Activated CD8-positive, alpha-beta memory T cell treated with anti-CD3 and anti-CD28 coated beads, Interleukin-2, amount 50 U/mL, for 48 hours (primary cell): ENCODE measurements around the gene OPN1LW.
"Not testable (repeated sequence)": the region's sequence is repeated elsewhere in the genome, so short reads cannot be mapped to it uniquely, and the experiment has no call there.

ENCODE experiments used
- DNase-seq: peaks from one replicate; pipeline ENCODE4 v3.0.0-alpha.2; 2020

The OPN1LW gene

DNA sequence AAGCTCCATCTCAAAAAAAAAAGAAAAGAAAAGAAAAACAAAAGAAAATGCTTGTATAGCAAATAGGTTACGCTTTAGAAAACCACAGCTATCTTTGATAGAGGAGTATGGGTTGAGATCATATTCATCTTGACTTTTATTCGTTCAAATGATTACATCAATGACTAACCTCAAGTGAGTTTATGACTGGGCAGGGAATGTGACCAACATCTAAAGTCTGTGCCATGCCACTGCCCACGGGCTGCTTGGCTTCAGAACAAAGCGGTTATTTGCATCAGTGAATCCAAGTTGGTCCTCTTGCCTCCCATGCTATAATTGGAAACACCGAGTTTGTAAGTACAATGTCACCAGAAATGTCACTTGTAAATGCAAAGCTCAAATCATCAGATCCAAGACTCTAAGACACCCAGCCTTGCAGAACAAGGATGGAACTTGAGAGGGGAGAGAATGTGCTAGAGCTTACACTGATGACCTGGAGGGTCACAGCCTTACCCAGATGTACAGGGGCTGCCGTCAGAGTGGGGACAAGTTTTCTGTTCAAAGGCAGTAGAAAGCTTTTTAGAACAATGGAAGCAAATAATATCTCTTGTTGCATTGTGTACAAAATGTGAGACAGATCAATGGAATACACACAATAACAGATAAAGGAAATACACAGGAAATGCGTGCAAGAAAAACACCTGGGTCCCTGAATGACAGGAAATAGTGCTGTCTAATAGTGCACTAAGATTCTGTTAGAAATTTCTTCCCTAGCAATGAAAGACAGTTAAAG, 8.4 kb upstream of the OPN1LW start:
- DNase-seq = no peak

DNA sequence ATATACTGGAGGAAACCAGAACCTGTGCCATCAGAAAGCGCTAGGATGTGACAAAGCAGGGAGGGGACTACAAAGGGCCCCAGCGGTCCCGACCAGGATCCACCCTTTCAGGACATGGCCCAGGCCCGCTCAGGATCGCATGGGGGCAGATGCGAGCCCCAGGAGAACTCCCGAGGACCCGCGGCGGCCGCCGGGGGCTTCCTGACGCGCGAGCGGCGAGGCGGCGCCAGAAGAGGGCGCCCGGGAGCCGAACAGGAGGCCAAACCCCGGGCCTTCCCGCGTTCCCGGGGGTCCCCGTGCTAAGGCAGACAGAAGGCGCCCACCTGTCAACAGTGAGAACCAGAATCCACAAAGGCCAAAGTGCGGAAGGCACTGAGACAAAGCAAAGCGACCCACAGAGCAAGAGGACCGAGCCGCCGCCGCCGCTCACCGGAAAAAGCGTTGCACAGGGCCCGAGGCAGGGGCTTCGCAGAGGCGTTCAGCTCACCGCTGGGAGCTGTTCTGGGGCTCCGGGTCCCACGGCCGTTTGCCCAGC, 7.3 kb upstream of the OPN1LW start:
- DNase-seq = peak; percentile 85

GRCh38 chrX:154138857-154139256, 5.2 kb upstream of the OPN1LW start:
- no peak for DNase-seq

DNA sequence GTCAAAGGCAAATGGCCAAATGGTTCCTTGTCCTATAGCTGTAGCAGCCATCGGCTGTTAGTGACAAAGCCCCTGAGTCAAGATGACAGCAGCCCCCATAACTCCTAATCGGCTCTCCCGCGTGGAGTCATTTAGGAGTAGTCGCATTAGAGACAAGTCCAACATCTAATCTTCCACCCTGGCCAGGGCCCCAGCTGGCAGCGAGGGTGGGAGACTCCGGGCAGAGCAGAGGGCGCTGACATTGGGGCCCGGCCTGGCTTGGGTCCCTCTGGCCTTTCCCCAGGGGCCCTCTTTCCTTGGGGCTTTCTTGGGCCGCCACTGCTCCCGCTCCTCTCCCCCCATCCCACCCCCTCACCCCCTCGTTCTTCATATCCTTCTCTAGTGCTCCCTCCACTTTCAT, 3.8 kb upstream of the OPN1LW start:
- DNase-seq = no peak

GRCh38 chrX:154140742-154141141, 3.3 kb upstream of the OPN1LW start:
- no peak for DNase-seq

GRCh38 chrX:154142386-154142785, 1.7 kb upstream of the OPN1LW start:
- no peak for DNase-seq

DNA sequence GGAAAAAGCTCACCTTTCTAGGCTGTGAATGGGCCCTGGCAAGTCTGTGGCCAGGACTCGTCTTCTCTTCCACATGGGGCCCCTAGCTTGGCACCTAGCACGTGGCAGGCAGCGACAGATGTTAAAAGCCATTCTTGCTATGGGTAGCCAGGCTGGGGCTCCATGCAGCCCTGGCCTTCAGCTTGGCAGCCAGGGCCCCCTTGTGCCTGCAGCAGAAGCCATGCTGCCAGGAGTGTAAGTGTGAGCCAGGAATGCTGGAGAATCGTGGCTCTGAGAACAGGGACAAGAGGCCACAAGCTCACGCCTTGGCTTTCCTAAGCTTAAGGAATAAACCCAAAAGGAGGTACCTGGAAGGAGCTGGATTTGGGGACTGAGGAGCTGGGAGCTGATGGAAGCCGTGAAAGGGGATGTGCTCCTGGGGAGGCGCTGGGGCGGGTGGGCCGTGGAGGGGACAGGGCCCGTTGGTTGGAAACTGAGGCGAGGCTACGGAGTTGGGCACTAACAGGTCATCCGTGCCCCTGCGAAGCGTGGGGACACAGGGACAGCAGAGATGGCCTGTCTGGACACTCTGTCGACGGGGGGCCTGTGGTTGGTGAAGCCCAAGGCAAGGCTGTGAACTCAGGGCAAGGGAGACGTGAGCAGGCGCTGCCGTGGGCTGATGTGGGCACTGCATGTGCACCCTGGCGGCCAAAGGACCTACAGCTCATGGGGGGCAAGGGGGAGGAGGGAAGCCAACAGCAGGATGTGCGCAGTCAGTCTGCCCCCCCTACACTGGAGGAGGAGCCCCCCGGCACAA, 895 bp upstream of the OPN1LW start:
- DNase-seq = peak; percentile 17

GRCh38 chrX:154151030-154151429, 7.0 kb downstream of the OPN1LW start:
- DNase-seq = not testable (repeated sequence)

- DNase-seq = not testable (repeated sequence)
Measured at GRCh38 chrX:154156221-154156620, 12.2 kb downstream of the OPN1LW start.

GRCh38 chrX:154157207-154157606, 13.2 kb downstream of the OPN1LW start:
- not testable (repeated sequence) for DNase-seq

DNA sequence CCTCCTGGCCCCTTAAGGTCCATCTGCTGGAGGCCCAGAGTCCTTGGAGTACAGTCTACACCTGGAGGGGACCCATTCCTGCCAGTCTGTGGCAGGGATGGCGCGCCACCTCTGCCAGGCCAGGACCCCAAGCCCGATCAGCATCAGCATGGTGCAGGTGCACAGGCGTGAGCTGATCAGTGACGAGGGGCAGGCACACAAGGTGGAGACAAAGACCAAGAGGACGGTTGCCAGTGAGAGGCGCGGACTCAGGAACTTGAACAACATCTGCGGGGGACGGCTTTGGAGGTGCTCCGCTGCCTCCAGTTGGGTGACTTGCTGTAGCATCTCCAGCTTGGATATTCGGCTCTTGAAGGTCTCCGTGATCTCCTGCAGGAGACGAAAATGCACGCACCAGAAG, 15.3 kb downstream of the OPN1LW start:
- DNase-seq = not testable (repeated sequence)

DNA sequence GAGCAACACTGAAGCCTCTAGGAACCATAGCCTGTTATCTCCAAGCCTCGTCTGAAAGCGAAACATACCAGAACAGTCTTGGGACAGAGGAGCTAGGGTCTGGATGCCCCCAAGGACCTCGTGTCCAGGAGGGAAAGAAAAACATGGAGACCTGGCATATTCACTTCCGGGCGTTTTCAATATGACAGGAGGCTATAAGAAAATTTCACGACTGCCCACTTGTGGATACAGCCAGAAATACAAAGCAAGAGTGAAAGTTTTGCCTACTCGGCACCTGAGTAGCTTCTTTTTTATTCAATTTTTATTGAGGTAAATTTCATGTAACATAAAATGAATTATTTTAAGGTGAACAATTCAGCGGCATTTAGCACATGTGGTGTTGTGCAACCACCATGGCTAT, 20.9 kb downstream of the OPN1LW start:
- not testable (repeated sequence) for DNase-seq

GRCh38 chrX:154168384-154168783, 24.3 kb downstream of the OPN1LW start:
- not testable (repeated sequence) for DNase-seq

DNA sequence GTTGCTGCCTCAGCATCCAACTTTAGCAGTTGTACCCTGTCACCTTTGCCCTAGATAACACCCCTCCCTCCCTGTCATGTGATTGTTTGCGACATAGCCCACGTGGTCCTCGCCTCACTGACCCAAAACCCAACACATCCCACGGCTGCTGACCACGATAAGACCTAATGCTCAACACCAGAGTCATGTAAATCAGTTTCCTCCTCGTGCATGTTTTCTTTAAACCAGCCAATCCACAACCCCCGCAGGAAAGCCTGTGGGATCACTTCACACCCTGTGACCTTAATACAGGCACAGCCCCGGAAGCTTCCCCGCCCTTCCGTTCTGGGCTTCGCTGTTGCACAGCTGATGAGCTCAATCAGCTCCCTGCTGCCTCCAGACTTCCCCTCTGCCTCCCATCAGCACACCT, 28.5 kb downstream of the OPN1LW start:
- DNase-seq = not testable (repeated sequence)

DNA sequence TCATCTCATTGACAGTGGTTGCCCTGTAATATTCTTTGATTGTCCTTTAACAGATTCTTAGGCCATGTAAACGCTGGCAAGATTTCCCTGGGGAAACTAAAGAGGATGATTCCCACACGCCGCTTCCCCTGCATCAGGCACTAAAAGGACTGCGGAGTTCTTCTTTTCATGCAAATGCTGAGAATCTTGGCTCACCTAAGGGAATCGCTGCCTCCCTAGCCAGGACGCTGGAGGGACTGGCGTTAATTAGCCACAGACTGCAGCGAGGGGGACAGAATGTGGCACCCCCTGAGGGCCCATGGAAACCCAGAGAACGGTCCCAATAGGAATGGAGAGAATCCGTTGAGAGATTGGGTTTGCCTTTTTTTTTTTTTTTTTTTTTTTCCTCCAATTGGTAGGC, 30.3 kb downstream of the OPN1LW start:
- not testable (repeated sequence) for DNase-seq

DNA sequence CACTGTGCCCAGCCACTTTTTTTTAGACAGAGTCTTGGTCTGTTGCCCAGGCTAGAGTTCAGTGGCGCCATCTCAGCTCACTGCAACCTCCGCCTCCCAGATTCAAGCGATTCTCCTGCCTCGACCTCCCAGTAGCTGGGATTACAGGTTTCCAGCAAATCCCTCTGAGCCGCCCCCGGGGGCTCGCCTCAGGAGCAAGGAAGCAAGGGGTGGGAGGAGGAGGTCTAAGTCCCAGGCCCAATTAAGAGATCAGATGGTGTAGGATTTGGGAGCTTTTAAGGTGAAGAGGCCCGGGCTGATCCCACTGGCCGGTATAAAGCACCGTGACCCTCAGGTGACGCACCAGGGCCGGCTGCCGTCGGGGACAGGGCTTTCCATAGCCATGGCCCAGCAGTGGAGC, 38.3 kb downstream of the OPN1LW start, which contains the start of gene OPN1MW:
Gene OPN1MW, plus strand, starts transcription at position 301 of the 400 bp plus-strand sequence. Its CDS starts 82 bp downstream, at position 383.
- not testable (repeated sequence) for DNase-seq

DNA sequence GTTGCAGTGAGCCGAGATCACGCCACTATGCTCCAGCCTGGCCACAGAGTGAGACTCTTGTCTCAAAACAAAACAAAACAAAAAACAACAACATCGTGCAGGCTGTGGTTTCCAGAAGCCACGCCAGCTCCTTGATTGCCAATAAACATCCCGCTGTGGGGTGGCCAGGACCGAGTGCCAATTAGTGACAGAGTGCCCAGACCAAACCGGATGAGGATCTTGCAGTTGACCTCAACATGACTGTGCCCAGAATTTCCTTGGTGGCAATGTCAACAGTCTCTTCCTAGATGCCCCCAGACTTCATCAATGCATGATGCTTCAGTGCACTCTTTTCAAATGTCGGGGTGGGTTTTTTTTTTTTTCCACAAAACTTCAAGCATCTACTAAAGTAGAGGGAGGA, 39.8 kb downstream of the OPN1LW start:
- DNase-seq = not testable (repeated sequence)

- not testable (repeated sequence) for DNase-seq
Measured at GRCh38 chrX:154192846-154193245, 48.8 kb downstream of the OPN1LW start.

GRCh38 chrX:154194316-154194715, 50.3 kb downstream of the OPN1LW start:
- DNase-seq = not testable (repeated sequence)

DNA sequence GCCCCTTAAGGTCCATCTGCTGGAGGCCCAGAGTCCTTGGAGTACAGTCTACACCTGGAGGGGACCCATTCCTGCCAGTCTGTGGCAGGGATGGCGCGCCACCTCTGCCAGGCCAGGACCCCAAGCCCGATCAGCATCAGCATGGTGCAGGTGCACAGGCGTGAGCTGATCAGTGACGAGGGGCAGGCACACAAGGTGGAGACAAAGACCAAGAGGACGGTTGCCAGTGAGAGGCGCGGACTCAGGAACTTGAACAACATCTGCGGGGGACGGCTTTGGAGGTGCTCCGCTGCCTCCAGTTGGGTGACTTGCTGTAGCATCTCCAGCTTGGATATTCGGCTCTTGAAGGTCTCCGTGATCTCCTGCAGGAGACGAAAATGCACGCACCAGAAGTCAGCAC, 52.4 kb downstream of the OPN1LW start:
- DNase-seq = not testable (repeated sequence)
